ENCODE data around the gene PTPRQ.
A peak's percentile ranks its signal among the peaks of the same experiment; 100 is the strongest.
"Not testable (repeated sequence)": the region's sequence is repeated elsewhere in the genome, so short reads cannot be mapped to it uniquely, and the experiment has no call there.

The PTPRQ gene

DNA sequence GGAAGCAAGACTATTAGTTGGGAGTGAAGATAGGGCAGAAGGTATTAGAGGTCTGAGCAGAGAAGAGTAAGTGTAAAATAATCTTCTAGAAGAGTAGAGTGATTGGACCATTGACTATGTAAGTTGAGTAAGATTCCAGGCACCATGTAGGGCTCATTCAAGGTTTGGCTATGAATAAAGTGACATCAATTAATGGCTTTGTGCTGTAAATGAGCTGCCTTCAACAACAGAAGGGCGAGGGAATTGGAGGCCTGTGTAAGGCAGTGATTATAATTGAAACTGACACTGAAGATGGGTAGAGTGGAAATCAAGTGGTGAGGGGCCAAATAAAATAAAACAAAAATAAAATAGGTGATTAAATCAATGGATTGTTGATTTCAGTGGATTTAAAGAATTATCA is 26.4 kb downstream of the PTPRQ start:
- H3K4me3 ChIP-seq (ENCODE audit: control insufficient read depth, low read depth, low read length) = no peak overlapping the region
- no peak for DNase-seq (ENCODE audit: low read depth)
- TF ChIP-seq, protein P1, sequence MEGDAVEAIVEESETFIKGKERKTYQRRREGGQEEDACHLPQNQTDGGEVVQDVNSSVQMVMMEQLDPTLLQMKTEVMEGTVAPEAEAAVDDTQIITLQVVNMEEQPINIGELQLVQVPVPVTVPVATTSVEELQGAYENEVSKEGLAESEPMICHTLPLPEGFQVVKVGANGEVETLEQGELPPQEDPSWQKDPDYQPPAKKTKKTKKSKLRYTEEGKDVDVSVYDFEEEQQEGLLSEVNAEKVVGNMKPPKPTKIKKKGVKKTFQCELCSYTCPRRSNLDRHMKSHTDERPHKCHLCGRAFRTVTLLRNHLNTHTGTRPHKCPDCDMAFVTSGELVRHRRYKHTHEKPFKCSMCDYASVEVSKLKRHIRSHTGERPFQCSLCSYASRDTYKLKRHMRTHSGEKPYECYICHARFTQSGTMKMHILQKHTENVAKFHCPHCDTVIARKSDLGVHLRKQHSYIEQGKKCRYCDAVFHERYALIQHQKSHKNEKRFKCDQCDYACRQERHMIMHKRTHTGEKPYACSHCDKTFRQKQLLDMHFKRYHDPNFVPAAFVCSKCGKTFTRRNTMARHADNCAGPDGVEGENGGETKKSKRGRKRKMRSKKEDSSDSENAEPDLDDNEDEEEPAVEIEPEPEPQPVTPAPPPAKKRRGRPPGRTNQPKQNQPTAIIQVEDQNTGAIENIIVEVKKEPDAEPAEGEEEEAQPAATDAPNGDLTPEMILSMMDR (conservative IDR thresholded peaks at IDR 0.05; ENCODE audit: control insufficient read depth, insufficient read depth, low read depth, low read length) = no peak

DNA sequence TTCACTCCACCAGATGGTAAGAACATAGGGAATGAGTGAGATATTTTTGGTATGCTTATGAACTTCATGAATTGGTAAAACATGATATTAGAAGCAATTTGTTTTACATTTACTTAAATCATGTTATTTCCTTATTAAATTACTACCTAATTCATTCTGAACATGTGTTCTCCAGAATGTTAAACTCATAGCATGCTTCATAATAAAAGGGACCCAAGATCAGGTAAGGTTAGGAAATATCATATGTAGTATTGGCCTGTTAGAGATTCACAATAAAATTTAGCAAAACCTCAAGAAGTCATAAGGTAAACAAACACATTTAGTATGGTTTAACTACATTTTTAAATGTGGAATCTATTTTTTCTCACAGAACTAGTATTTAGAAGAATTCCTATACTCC is 28.2 kb downstream of the PTPRQ start:
- H3K4me3 ChIP-seq (ENCODE audit: control insufficient read depth, low read depth, low read length) = no peak overlapping the region
- TF ChIP-seq, protein P1 (conservative IDR thresholded peaks at IDR 0.05; ENCODE audit: control insufficient read depth, insufficient read depth, low read depth, low read length) = no peak
- DNase-seq (ENCODE audit: low read depth) = peak; percentile 34

DNA sequence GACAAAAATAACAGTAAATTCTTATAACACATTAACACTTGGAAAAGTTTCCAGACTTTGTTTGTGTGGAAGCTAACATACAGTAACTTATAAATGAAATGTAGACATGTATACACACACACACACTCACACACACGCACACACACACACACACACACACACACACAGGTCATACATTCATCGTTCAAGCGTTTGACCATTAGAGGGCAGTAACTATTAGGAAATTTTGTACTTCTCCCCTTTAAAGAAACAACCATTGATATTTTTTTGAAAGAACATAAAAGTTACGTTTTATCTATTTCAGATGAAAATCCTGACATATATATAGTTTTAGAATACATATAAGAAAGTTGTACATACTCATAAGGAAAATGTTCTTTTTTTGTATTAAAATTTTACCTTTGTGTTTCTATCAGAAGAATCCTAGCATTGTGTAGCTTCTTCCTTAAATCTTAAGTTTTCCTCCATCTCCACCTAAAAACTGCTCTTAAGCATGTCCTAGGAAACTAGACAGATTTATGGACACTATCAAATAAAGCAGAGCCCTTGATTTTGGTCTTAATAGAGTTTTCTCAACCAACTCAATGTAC is 29.0 kb downstream of the PTPRQ start:
- DNase-seq (ENCODE audit: low read depth) = peak; percentile 90
- no peak overlapping the region for H3K4me3 ChIP-seq (ENCODE audit: control insufficient read depth, low read depth, low read length)
- TF ChIP-seq, protein P1 (conservative IDR thresholded peaks at IDR 0.05; ENCODE audit: control insufficient read depth, insufficient read depth, low read depth, low read length) = peak; percentile 53

DNA sequence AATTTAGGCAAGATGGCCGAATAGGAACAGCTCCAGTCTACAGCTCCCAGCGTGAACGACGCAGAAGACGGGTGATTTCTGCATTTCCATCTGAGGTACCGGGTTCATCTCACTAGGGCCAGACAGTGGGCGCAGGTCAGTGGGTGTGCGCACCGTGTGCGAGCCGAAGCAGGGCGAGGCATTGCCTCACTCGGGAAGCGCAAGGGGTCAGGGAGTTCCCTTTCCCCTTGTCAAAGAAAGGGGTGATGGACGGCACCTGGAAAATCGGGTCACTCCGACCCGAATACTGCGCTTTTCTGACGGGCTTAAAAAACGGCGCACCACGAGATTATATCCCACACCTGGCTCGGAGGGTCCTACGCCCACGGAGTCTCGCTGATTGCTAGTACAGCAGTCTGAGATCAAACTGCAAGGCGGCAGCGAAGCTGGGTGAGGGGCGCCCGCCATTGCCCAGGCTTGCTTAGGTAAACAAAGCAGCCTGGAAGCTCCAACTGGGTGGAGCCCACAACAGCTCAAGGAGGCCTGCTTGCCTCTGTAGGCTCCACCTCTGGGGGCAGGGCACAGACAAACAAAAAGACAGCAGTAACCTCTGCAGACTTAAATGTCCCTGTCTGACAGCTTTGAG is 33.6 kb downstream of the PTPRQ start:
- DNase-seq (ENCODE audit: low read depth) = not testable (repeated sequence)

DNA sequence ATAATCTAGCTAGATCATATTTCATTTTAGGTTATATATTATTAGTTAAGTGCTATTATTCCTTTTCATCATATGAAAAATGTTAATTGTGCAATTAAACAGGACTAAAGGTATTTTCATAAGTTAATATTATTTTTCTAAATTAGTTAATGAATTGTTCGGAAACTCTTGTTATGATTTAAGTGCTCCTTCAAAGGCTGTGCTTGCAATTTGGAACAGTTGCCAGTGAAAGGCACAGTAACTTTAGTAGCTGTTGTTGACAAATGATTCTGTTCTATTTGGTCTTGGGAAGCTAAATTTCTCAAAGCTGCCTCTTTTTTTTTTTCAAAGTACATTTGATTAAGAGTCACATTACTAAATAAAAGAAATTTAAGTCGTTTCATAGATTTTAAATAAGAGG is 40.7 kb downstream of the PTPRQ start:
- TF ChIP-seq, protein P1 (conservative IDR thresholded peaks at IDR 0.05; ENCODE audit: control insufficient read depth, insufficient read depth, low read depth, low read length) = no peak
- H3K4me3 ChIP-seq (ENCODE audit: control insufficient read depth, low read depth, low read length) = no peak overlapping the region
- no peak for DNase-seq (ENCODE audit: low read depth)

More for the DNA sequence above, 33.6 kb downstream of the PTPRQ start:
- H3K4me3 ChIP-seq (ENCODE audit: control insufficient read depth, low read depth, low read length) = not testable (repeated sequence)

DNA sequence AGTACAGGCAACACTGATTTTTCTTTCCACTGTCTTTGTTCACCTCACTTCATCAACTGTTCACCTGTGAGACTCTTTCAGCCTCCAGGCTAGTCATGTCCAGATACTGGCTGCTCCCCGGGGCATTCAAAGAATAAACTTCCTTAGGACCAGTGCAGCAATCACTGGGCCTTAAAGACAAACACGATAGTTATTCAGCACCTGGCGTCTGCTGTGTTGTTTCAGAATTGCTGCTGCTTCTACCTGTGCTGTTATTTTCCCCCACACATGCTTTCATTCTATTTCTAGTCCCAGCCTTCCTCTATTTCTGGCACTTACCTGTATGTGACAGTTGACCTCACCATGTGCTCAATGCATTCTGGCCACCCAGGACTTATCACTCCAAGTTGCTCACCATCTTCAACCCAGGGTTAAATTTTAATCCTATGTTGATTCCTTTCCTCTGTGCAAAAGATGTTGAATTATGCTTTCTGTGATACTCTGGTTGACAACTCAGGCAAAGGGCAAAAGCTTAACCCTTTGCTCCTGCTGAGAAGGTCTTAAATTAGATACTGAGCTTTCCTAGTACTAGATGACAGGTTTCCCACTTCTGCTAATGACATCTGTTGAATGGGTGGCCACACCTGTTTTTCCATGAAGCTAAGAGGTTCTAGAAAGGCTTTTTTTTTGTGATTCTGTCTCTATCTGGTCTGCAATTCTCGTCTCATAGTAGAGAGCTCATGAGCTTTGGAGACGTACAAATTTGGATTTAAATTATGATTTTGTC is 41.4 kb downstream of the PTPRQ start:
- TF ChIP-seq, protein P1 (conservative IDR thresholded peaks at IDR 0.05; ENCODE audit: control insufficient read depth, insufficient read depth, low read depth, low read length) = no peak
- H3K4me3 ChIP-seq (ENCODE audit: control insufficient read depth, low read depth, low read length) = no peak overlapping the region
- DNase-seq (ENCODE audit: low read depth) = no peak

DNA sequence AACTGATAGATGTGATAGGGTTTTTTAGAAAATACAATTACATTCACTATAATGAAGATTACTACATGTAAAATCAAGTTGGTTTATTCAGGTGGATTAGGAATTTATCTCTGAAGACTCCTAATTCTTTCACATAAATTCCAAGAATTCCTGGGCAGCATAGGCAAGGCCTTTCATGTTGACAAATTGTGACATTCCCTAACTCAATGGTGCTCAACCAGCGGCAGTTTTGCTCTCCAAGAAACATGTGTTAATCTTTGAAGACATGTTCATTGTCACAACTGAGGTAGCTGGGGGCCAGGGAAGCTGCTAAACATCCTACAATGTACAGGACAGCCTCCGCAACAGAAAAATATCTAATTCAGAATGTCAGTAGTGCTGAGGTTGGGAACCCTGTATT is 46.3 kb downstream of the PTPRQ start:
- no peak for DNase-seq (ENCODE audit: low read depth)

More for the DNA sequence above, 46.3 kb downstream of the PTPRQ start:
- TF ChIP-seq, protein P1 (conservative IDR thresholded peaks at IDR 0.05; ENCODE audit: control insufficient read depth, insufficient read depth, low read depth, low read length) = no peak
- no peak overlapping the region for H3K4me3 ChIP-seq (ENCODE audit: control insufficient read depth, low read depth, low read length)
